SK-N-SH (cell line): ENCODE data around the gene OSBPL9. TPM values are rescaled to one million over a fixed set of nuclear protein-coding genes. Genes with fewer than 3 reads are reported as not detected.
A peak's percentile ranks its signal among the peaks of the same experiment; 100 is the strongest.

Experiments
- CTCF ChIA-PET: fragments of 300-600, 350-600 bp; formaldehyde crosslinking; extraction: SDS; loops from one replicate; lab custom pipeline; 2021; lab: Yijun Ruan, JAX
- POLR2A ChIA-PET: fragments of 350-600 bp; sonication (Branson Sonifier 250); formaldehyde crosslinking; extraction: SDS; loops from one replicate; lab custom pipeline; 2020; ENCODE audit warnings: antibody characterized with exemption, inconsistent platforms; lab: Yijun Ruan, JAX
- DNase-seq: peaks from one replicate; pipeline ENCODE4 v3.0.0; 2012
- H2AFZ ChIP-seq: fragments of 200-600 bp; sonication (generic); 2 replicates; pipeline ENCODE4 v1.8.1; 2016; ENCODE audit warnings: antibody characterized with exemption, mild to moderate bottlenecking, low read depth
- H3F3A ChIP-seq: fragments of 200-600 bp; sonication (generic); replicated peaks from 2 replicates; pipeline ENCODE3; 2016; ENCODE audit warnings: antibody characterized with exemption, mild to moderate bottlenecking; ENCODE audit not compliant: insufficient read depth
- H3K27ac ChIP-seq, 2 experiments: fragments of 200-500 bp in 1 of 2; fragments of 200-600 bp in 1 of 2; sonication (Bioruptor generic) in 1 of 2; sonication (generic), shearing (Covaris generic) in 1 of 2; 2 replicates each; pipeline versions ENCODE4 v1.5.1 to v1.6.1; 2014 to 2016; ENCODE audit warnings: low read depth in 2 of 2, inconsistent platforms in 1 of 2, low read length in 1 of 2, mild to moderate bottlenecking in 1 of 2, mixed read lengths in 1 of 2
- H3K27me3 ChIP-seq: fragments of 200-600 bp; sonication (generic), shearing (Covaris generic); 2 replicates; pipeline ENCODE4 v1.6.1; 2016; ENCODE audit warnings: mixed run types; ENCODE audit not compliant: insufficient read depth
- H3K36me3 ChIP-seq, 2 experiments: fragments of 200-500 bp in 1 of 2; fragments of 200-600 bp in 1 of 2; sonication (Bioruptor generic) in 1 of 2; sonication (generic) in 1 of 2; replicated peaks in 1 of 2; 2 replicates each; pipeline versions ENCODE3 to v1.5.1; 2014 to 2016; ENCODE audit warnings: low read length in 1 of 2, mild to moderate bottlenecking in 1 of 2; ENCODE audit not compliant: insufficient read depth in 2 of 2, control insufficient read depth in 1 of 2
- H3K4me1 ChIP-seq, 2 experiments: fragments of 200-500 bp in 1 of 2; fragments of 200-600 bp in 1 of 2; sonication (Bioruptor generic) in 1 of 2; sonication (generic), shearing (Covaris generic) in 1 of 2; 2 replicates each; pipeline versions ENCODE4 v1.5.1 to v1.6.1; 2014 to 2016; ENCODE audit warnings: low read depth in 1 of 2, low read length in 1 of 2, mixed run types in 1 of 2; ENCODE audit not compliant: insufficient read depth in 2 of 2, control insufficient read depth in 1 of 2
- H3K4me2 ChIP-seq: fragments of 200-600 bp; sonication (generic), shearing (Covaris generic); 2 replicates; pipeline ENCODE4 v1.6.1; 2017; ENCODE audit warnings: mixed run types
- H3K4me3 ChIP-seq, 2 experiments: fragments of 200-500 bp in 1 of 2; fragments of 200-600 bp in 1 of 2; sonication (Bioruptor generic) in 1 of 2; sonication (generic), shearing (Covaris generic) in 1 of 2; 2 replicates each; pipeline versions ENCODE4 v1.5.1 to v1.8.1; 2014 to 2016; ENCODE audit warnings: low read depth in 2 of 2, inconsistent platforms in 1 of 2, low read length in 1 of 2, mild to moderate bottlenecking in 1 of 2, mixed read lengths in 1 of 2, moderate library complexity in 1 of 2
- H3K79me2 ChIP-seq: fragments of 200-600 bp; sonication (generic); 2 replicates; pipeline ENCODE4 v1.8.1; 2017; ENCODE audit warnings: mild to moderate bottlenecking; ENCODE audit not compliant: insufficient read depth
- H3K9ac ChIP-seq: fragments of 200-600 bp; sonication (generic); 2 replicates; pipeline ENCODE4 v1.6.1; 2017; ENCODE audit warnings: mixed run types
- H3K9me2 ChIP-seq: fragments of 200-600 bp; sonication (generic); 2 replicates; pipeline ENCODE4 v1.6.1; 2017; ENCODE audit warnings: mixed run types
- H3K9me3 ChIP-seq: fragments of 200-600 bp; sonication (generic); 2 replicates; pipeline ENCODE4 v1.6.1; 2017; ENCODE audit warnings: mixed run types, mild to moderate bottlenecking, moderate library complexity
- H4K20me1 ChIP-seq: fragments of 200-600 bp; sonication (generic); 2 replicates; pipeline ENCODE4 v1.6.1; 2017; ENCODE audit warnings: mild to moderate bottlenecking, mixed run types; ENCODE audit not compliant: insufficient read depth
- EP300 ChIP-seq, 2 experiments: IDR thresholded peaks; 2 replicates each; pipeline versions ENCODE4 v1.4.0 to v1.6.1; 2012; ENCODE audit warnings: borderline replicate concordance in 1 of 2, low read depth in 1 of 2, low read length in 1 of 2
- FOXJ3 ChIP-seq: sonication (generic); formaldehyde crosslinking; IDR thresholded peaks from 2 replicates; pipeline ENCODE4 v1.5.1; 2020; ENCODE audit warnings: mild to moderate bottlenecking, missing genetic modification reagents
- FOXM1 ChIP-seq: IDR thresholded peaks from 2 replicates; pipeline ENCODE4 v1.4.0; 2012; ENCODE audit warnings: low read depth, mild to moderate bottlenecking
- GATA2 ChIP-seq: sonication (generic); formaldehyde crosslinking; IDR thresholded peaks from 2 replicates; pipeline ENCODE4 v1.5.0; 2020; ENCODE audit warnings: mild to moderate bottlenecking, missing genetic modification reagents
- MEF2A ChIP-seq: IDR thresholded peaks from 2 replicates; pipeline ENCODE4 v1.4.0; 2012; ENCODE audit warnings: low read depth, borderline replicate concordance
- MXI1 ChIP-seq: IDR thresholded peaks from 2 replicates; pipeline ENCODE4 v1.6.1; 2012; ENCODE audit warnings: mild to moderate bottlenecking, low read depth, low read length, improper control_type of control experiment
- NFIC ChIP-seq: IDR thresholded peaks from 2 replicates; pipeline ENCODE4 v1.4.0; 2012; ENCODE audit warnings: borderline replicate concordance
- NRF1 ChIP-seq: IDR thresholded peaks from 2 replicates; pipeline ENCODE4 v1.6.1; 2012; ENCODE audit warnings: low read depth, mild to moderate bottlenecking, low read length
- RCOR1 ChIP-seq: fragments of 150-350 bp; IDR thresholded peaks from 2 replicates; pipeline ENCODE4 v1.6.1; 2017; ENCODE audit warnings: antibody characterized with exemption, low read length
- RFX5 ChIP-seq: IDR thresholded peaks from 2 replicates; pipeline ENCODE4 v1.6.1; 2012; ENCODE audit warnings: mild to moderate bottlenecking, improper control_type of control experiment, low read length
- RXRA ChIP-seq: IDR thresholded peaks from 2 replicates; pipeline ENCODE4 v1.4.0; 2012; ENCODE audit warnings: low read depth, mild to moderate bottlenecking, borderline replicate concordance
- SIN3A ChIP-seq: IDR thresholded peaks from 2 replicates; pipeline ENCODE4 v1.6.1; 2012; ENCODE audit warnings: low read depth, mild to moderate bottlenecking, low read length, moderate library complexity, borderline replicate concordance
- SMC3 ChIP-seq: IDR thresholded peaks from 2 replicates; pipeline ENCODE4 v1.6.1; 2012; ENCODE audit warnings: low read depth, low read length, improper control_type of control experiment
- TAF1 ChIP-seq: IDR thresholded peaks from 2 replicates; pipeline ENCODE4 v1.6.1; 2012; ENCODE audit warnings: low read depth, mild to moderate bottlenecking, low read length, moderate library complexity, borderline replicate concordance
- TCF12 ChIP-seq: IDR thresholded peaks from 2 replicates; pipeline ENCODE4 v1.4.0; 2012
- TEAD4 ChIP-seq: IDR thresholded peaks from 2 replicates; pipeline ENCODE4 v1.4.0; 2012; ENCODE audit warnings: mild to moderate bottlenecking, borderline replicate concordance; ENCODE audit not compliant: insufficient read depth
- YY1 ChIP-seq: IDR thresholded peaks from 2 replicates; pipeline ENCODE4 v1.4.0; 2012; ENCODE audit warnings: low read depth, mild to moderate bottlenecking
- WGBS: methylation state at CpG from one replicate; pipeline ENCODE4 v1.1.6; 2017; ENCODE audit warnings: low lambda C conversion rate; 5-methylcytosine and 5-hydroxymethylcytosine counted together
- polyA plus RNA-seq, 3 experiments: library from polyadenylated mRNA; depleted of rRNA; stranded (reverse); fragments of >200 nt; gene quantifications; 2 replicates each; pipeline ENCODE4 v1.2.3, GENCODE V29; 2012
- TF ChIP-seq, protein P1 (sequence below): fragments of 150-350 bp; IDR thresholded peaks from 2 replicates; pipeline ENCODE4 v1.6.1; 2017; ENCODE audit warnings: antibody characterized with exemption, low read length, low read depth, borderline replicate concordance
- TF ChIP-seq, protein P2 (sequence below): IDR thresholded peaks from 2 replicates; pipeline ENCODE4 v1.4.0; 2012; ENCODE audit warnings: low read depth, borderline replicate concordance
- TF ChIP-seq, protein P3 (sequence below): IDR thresholded peaks from 2 replicates; pipeline ENCODE4 v1.6.1; 2012; ENCODE audit warnings: mild to moderate bottlenecking, low read depth, low read length, moderate library complexity
- TF ChIP-seq, protein P4 (sequence below): IDR thresholded peaks from 2 replicates; pipeline ENCODE4 v1.4.0; 2012; ENCODE audit warnings: low read depth
- TF ChIP-seq, protein P5 (sequence below): fragments of 150-350 bp; IDR thresholded peaks from 2 replicates; pipeline ENCODE4 v1.6.1; 2016; ENCODE audit warnings: mild to moderate bottlenecking, low read depth, low read length
- TF ChIP-seq, protein P6 (sequence below): IDR thresholded peaks from 2 replicates; pipeline ENCODE4; 2012

Gene OSBPL9
- polyA plus RNA-seq, 1 of the 3 experiments (the other 2 are of a cell fraction) = 43.9 TPM

DNA sequence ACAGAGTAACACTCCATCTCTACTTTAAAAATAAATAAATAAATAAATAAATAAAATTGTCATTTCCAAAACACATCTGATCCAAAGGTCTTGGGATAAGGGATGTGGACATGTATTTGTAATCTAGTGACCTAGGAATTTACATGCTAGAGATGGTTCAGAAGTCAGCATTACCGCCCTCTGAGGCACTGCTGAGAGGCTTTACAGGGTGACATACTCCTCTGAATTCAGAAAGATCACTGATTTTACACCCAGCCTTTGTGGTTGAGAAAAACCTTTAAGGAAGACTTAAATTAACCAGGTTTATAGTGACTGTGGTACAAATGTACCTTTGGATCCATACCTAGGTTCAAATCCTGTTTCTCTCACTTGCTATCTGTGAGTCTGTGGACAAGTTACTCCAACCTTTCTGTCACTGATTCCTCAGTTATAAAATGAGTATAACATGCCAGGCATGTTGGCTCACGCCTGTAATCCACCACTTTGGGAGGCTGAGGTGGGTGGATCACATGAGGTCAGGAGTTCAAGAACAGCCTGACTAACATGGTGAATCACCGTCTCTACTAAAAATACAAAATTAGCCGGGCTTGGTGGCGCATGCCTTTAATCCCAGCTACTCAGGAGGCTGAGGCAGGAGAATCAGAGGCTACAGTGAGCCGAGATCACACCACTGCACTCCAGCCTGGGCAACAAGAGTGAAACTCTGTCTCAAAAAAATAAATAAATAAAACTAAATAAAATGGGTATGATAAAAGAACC lies 20.1 kb downstream of the OSBPL9 start:
- CTCF ChIA-PET = interaction anchor here (0.7 kb wide), 1 partner anchor 9 kb away, joined by 4 read pairs; no protein-coding TSS in a partner anchor
- H2AFZ ChIP-seq = no peak overlapping the region
- TF ChIP-seq MEF2A (peak; percentile 93), TAF1 (no peak), RXRA (peak; percentile 98), TCF12 (peak; percentile 68), NRF1 (no peak), NFIC (peak; percentile 57; the same call in 1 of the 2 replicates), YY1 (no peak), MXI1 (no peak), FOXM1 (no peak), SMC3 (no peak), RCOR1 (no peak), RFX5 (no peak), SIN3A (no peak; the same call in 1 of the 2 replicates), TEAD4 (0 out of 2 replicates have a peak, but pooled peaks have one; percentile 47), FOXJ3 (no peak), EP300 (IDR thresholded peaks at IDR 0.05; ENCODE audit: borderline replicate concordance in 1 of 2, low read depth in 1 of 2, low read length in 1 of 2) (0 out of 4 replicates have a peak, but pooled peaks of 1 of the 2 experiments have one; percentile 39), GATA2 (CRISPR knock-in tag) (no peak)
- TF ChIP-seq, protein P1, sequence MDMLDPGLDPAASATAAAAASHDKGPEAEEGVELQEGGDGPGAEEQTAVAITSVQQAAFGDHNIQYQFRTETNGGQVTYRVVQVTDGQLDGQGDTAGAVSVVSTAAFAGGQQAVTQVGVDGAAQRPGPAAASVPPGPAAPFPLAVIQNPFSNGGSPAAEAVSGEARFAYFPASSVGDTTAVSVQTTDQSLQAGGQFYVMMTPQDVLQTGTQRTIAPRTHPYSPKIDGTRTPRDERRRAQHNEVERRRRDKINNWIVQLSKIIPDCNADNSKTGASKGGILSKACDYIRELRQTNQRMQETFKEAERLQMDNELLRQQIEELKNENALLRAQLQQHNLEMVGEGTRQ = no peak
- TF ChIP-seq, protein P2, sequence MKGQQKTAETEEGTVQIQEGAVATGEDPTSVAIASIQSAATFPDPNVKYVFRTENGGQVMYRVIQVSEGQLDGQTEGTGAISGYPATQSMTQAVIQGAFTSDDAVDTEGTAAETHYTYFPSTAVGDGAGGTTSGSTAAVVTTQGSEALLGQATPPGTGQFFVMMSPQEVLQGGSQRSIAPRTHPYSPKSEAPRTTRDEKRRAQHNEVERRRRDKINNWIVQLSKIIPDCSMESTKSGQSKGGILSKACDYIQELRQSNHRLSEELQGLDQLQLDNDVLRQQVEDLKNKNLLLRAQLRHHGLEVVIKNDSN = no peak
- TF ChIP-seq, protein P3, sequence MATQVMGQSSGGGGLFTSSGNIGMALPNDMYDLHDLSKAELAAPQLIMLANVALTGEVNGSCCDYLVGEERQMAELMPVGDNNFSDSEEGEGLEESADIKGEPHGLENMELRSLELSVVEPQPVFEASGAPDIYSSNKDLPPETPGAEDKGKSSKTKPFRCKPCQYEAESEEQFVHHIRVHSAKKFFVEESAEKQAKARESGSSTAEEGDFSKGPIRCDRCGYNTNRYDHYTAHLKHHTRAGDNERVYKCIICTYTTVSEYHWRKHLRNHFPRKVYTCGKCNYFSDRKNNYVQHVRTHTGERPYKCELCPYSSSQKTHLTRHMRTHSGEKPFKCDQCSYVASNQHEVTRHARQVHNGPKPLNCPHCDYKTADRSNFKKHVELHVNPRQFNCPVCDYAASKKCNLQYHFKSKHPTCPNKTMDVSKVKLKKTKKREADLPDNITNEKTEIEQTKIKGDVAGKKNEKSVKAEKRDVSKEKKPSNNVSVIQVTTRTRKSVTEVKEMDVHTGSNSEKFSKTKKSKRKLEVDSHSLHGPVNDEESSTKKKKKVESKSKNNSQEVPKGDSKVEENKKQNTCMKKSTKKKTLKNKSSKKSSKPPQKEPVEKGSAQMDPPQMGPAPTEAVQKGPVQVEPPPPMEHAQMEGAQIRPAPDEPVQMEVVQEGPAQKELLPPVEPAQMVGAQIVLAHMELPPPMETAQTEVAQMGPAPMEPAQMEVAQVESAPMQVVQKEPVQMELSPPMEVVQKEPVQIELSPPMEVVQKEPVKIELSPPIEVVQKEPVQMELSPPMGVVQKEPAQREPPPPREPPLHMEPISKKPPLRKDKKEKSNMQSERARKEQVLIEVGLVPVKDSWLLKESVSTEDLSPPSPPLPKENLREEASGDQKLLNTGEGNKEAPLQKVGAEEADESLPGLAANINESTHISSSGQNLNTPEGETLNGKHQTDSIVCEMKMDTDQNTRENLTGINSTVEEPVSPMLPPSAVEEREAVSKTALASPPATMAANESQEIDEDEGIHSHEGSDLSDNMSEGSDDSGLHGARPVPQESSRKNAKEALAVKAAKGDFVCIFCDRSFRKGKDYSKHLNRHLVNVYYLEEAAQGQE = no peak
- TF ChIP-seq, protein P4, sequence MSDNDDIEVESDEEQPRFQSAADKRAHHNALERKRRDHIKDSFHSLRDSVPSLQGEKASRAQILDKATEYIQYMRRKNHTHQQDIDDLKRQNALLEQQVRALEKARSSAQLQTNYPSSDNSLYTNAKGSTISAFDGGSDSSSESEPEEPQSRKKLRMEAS = peak; percentile 54; the same call in 1 of the 2 replicates
- TF ChIP-seq, protein P5, sequence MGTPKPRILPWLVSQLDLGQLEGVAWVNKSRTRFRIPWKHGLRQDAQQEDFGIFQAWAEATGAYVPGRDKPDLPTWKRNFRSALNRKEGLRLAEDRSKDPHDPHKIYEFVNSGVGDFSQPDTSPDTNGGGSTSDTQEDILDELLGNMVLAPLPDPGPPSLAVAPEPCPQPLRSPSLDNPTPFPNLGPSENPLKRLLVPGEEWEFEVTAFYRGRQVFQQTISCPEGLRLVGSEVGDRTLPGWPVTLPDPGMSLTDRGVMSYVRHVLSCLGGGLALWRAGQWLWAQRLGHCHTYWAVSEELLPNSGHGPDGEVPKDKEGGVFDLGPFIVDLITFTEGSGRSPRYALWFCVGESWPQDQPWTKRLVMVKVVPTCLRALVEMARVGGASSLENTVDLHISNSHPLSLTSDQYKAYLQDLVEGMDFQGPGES = no peak
- TF ChIP-seq, protein P6, sequence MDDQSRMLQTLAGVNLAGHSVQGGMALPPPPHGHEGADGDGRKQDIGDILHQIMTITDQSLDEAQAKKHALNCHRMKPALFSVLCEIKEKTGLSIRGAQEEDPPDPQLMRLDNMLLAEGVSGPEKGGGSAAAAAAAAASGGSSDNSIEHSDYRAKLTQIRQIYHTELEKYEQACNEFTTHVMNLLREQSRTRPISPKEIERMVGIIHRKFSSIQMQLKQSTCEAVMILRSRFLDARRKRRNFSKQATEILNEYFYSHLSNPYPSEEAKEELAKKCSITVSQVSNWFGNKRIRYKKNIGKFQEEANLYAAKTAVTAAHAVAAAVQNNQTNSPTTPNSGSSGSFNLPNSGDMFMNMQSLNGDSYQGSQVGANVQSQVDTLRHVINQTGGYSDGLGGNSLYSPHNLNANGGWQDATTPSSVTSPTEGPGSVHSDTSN = peak; percentile 33; the same call in 1 of the 2 replicates

More for the DNA sequence above, 20.1 kb downstream of the OSBPL9 start:
- H3K4me1 ChIP-seq = peaks cover 4 to 5% of the 10 kb centered on the region in 2 experiments; a peak in 2 of 4 replicates
- peak overlapping the region; percentile 40; the same call in 1 of the 2 replicates for H3K4me2 ChIP-seq
- peaks cover 83% of the 10 kb centered on the region for H3K79me2 ChIP-seq
- no peaks in the 10 kb centered on the region for H3K27me3 ChIP-seq
- peak overlapping the region; percentile 53; the same call in 1 of the 2 replicates for H3K9ac ChIP-seq
- peaks cover 0 to 4% of the 10 kb centered on the region in 2 experiments for H3K36me3 ChIP-seq
- peak overlapping the region in 1 of 2 experiments; percentile 88; a peak in 2 of 4 replicates for H3K27ac ChIP-seq
- H4K20me1 ChIP-seq = no peaks in the 10 kb centered on the region
- no peaks in the 10 kb centered on the region for H3K9me3 ChIP-seq
- 23% methylated on average over 6 of the region's 6 CpGs for WGBS
- POLR2A ChIA-PET = no interaction called here
- H3F3A ChIP-seq = peaks cover 20% of the 10 kb centered on the region
- DNase-seq = no peak
- H3K9me2 ChIP-seq = no peaks in the 10 kb centered on the region
- no peak overlapping the region for H3K4me3 ChIP-seq
